22Rv1 (cell line): ENCODE data around the gene FAM209A.

Source experiments
- CTCF ChIP-seq: fragments of 450-650 bp; IDR thresholded peaks from 2 replicates; pipeline ENCODE4 v1.5.1; 2017; ENCODE audit warnings: mild to moderate bottlenecking
- ZFX ChIP-seq: fragments of 450-650 bp; IDR thresholded peaks from 2 replicates; pipeline ENCODE4 v1.6.1; 2017; ENCODE audit warnings: antibody characterized with exemption, borderline replicate concordance

- TF ChIP-seq CTCF, result no peak
- TF ChIP-seq ZFX, result no peak
These were observed 7.9 kb upstream of the FAM209A start for GRCh38 chr20:56516631-56517030.
